ENCODE measurements around the gene RHCG.

The RHCG gene

GRCh38 chr15:89502867-89503595, 6.6 kb upstream of the RHCG start:
- DNase-seq (ENCODE audit: low read depth) = no peak

GRCh38 chr15:89501646-89502045, 5.3 kb upstream of the RHCG start:
- DNase-seq (ENCODE audit: low read depth) = no peak

GRCh38 chr15:89500397-89501270, 4.3 kb upstream of the RHCG start:
- no peak for DNase-seq (ENCODE audit: low read depth)

GRCh38 chr15:89499156-89499555, 2.8 kb upstream of the RHCG start:
- no peak for DNase-seq (ENCODE audit: low read depth)

DNA sequence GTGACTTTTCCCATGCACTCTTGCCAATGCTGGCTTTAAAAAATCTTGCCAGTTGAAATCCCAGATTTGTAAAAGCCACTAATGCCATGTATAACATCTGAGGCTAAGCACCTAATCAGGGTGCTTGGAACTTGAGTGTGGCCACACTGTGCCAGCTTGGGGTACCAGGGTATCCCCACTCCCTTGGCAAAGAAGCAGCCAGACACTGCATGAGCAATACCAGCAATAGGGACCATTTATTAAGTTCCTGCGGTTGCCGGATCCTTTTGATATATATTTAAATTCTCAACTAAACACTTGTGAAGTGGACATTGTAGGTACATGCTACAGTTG, 2.2 kb upstream of the RHCG start:
- no peak for DNase-seq (ENCODE audit: low read depth)

GRCh38 chr15:89497231-89497630, 848 bp upstream of the RHCG start:
- no peak for DNase-seq (ENCODE audit: low read depth)

GRCh38 chr15:89495638-89496145, 691 bp downstream of the RHCG start:
- DNase-seq (ENCODE audit: low read depth) = no peak

DNA sequence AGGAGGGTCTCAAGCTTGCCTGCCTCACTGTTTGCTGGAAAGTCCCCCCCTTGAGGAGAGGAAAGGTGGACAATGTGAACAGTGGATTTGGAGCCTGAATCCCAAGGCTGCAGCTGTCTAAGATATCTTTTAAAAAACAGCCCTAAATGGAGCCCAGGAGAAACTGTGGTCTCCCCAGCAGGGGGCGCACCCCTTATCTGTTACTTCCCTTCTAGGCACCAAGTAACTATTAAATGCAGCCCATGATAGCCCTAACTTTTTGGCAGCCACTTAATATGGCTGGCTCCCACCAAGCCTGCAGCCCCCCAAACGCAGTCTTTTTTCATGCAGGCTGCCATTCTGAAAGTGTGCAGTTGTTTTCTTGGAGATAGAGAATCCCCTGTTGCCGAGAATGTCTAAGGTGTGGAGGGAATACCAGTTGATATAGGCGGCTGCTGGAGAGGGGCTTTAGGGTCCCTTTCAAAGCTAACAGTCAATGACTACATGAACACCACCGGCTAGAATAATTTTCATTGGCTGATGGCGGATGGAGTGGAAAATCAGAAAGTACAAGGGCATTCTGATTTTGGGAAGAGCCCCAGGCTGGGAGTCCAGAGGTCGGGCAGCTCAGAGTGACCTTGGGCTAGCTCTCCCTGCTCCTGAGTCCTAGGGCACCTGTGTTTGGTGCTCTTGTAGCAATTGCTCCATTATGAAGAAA, 1.3 kb downstream of the RHCG start:
- DNase-seq (ENCODE audit: low read depth) = no peak

GRCh38 chr15:89494031-89494430, 2.4 kb downstream of the RHCG start:
- no peak for DNase-seq (ENCODE audit: low read depth)

DNA sequence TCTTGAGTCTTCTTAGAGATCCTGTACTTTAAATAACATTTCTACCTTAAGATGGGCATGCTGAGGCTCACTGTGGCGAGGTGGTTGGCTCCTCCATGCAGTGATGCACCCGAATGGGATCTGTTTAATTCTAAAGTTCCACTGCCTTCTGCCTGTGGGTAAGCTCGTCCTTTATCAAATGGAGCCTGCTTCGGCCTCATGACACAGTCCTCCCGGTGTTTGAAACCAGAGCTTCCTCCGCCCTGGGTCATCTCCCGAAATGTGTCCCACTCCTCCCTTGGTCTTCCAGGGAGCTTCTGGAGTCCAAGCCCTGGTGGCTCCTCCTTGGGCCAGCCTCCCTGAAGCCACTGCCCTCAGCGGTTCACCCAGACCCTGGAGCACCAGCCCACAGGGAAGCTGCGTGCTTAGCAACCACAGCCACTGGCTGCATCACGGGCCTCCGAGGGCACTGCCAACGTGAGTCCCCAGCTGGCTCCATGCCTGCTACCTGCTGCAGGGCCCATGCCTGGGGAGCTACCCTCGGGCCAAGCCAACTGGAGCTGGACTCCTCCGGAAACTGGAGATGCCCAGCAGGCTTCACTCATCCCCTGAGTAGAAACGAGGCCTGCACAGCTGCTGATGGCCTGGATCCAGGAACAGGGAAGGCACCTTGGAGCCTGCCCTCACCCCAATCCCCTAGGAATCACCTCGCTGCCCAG, 3.3 kb downstream of the RHCG start:
- no peak for DNase-seq (ENCODE audit: low read depth)

GRCh38 chr15:89492111-89492641, 4.2 kb downstream of the RHCG start:
- DNase-seq (ENCODE audit: low read depth) = no peak

GRCh38 chr15:89490814-89491315, 5.5 kb downstream of the RHCG start:
- DNase-seq (ENCODE audit: low read depth) = no peak

- no peak for DNase-seq (ENCODE audit: low read depth)
Measured at GRCh38 chr15:89490081-89490813, 6.1 kb downstream of the RHCG start.

GRCh38 chr15:89489376-89489775, 7.0 kb downstream of the RHCG start:
- DNase-seq (ENCODE audit: low read depth) = no peak

DNA sequence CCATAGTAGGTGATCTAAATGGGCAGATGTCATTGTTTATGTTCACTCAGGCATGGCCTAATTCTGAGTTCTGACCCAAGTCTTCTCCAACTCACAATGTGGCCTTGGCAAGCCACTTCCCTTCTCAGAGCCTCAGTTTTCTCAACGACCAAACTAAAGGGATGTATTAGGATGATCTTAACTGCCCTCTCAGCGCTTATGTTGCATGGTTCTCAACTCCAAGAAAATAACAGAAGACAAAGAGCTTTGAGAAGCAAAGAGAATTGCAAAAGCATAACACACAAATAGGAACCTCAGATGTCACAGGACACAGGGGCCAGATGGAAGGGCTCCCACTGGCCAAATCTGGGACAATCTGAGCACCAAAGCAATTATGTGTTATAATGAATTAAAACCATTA, 8.6 kb downstream of the RHCG start:
- no peak for DNase-seq (ENCODE audit: low read depth)

DNA sequence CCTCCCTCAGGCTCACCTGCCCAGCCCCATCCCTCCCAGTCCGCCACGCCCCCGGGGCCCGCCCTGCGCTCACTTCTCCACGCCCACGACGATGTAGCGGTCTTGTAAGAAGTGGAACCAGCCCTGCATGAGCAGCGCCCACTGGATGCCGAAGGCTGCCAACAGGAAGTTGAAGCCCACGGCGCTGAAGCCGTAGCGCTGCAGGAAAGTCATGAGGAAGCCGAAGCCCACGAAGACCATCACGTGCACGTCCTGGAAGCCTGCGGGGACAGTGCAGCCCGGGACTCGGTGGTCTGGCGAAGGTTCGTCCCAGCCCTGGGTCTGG, 9.7 kb downstream of the RHCG start:
- DNase-seq (ENCODE audit: low read depth) = no peak

GRCh38 chr15:89483079-89483478, 13.3 kb downstream of the RHCG start:
- DNase-seq (ENCODE audit: low read depth) = no peak

GRCh38 chr15:89482139-89482538, 14.2 kb downstream of the RHCG start:
- no peak for DNase-seq (ENCODE audit: low read depth)

GRCh38 chr15:89480505-89480904, 15.9 kb downstream of the RHCG start:
- DNase-seq (ENCODE audit: low read depth) = no peak

GRCh38 chr15:89479173-89479572, 17.2 kb downstream of the RHCG start:
- no peak for DNase-seq (ENCODE audit: low read depth)

Measured in fibroblast of the conjunctiva (primary cell).